Fibroblast of mammary gland (primary cell): ENCODE results near the gene CADPS2.

Experiments used
- DNase-seq: peaks from one replicate; pipeline ENCODE4 v3.0.0-alpha.2; 2010; ENCODE audit warnings: low read depth
- H3K4me3 ChIP-seq: 2 replicates; pipeline ENCODE4 v1.5.1; 2011; ENCODE audit warnings: low read depth, mild to moderate bottlenecking, low read length, moderate library complexity; ENCODE audit not compliant: control insufficient read depth
- TF ChIP-seq, protein P1 (sequence below): conservative IDR thresholded peaks from 2 replicates; pipeline ENCODE4 v1.5.1; 2011; ENCODE audit warnings: low read depth, low read length, inconsistent platforms; ENCODE audit not compliant: control insufficient read depth, insufficient read depth

The CADPS2 gene

DNA sequence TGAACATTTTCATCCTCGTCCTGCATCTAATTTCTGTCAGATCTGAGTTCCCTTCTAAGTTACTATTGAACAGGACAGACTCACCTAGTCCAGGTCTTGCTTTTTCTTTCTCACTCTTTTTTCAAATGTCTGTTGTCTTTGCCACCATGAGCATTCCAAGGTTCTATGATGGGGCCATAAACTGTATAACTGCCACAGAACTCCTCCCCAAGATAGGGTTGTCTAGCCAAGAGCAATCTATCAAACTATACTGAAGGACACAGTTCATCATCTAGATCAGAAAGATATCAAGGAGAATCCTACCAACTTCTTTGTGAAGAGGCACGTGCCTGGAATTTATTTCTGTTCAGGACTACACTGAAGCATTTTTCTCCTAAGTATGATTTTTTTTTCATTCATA lies 531.6 kb downstream of the CADPS2 start:
- no peak overlapping the region for H3K4me3 ChIP-seq
- no peak for DNase-seq
- TF ChIP-seq, protein P1, sequence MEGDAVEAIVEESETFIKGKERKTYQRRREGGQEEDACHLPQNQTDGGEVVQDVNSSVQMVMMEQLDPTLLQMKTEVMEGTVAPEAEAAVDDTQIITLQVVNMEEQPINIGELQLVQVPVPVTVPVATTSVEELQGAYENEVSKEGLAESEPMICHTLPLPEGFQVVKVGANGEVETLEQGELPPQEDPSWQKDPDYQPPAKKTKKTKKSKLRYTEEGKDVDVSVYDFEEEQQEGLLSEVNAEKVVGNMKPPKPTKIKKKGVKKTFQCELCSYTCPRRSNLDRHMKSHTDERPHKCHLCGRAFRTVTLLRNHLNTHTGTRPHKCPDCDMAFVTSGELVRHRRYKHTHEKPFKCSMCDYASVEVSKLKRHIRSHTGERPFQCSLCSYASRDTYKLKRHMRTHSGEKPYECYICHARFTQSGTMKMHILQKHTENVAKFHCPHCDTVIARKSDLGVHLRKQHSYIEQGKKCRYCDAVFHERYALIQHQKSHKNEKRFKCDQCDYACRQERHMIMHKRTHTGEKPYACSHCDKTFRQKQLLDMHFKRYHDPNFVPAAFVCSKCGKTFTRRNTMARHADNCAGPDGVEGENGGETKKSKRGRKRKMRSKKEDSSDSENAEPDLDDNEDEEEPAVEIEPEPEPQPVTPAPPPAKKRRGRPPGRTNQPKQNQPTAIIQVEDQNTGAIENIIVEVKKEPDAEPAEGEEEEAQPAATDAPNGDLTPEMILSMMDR, result no peak

DNA sequence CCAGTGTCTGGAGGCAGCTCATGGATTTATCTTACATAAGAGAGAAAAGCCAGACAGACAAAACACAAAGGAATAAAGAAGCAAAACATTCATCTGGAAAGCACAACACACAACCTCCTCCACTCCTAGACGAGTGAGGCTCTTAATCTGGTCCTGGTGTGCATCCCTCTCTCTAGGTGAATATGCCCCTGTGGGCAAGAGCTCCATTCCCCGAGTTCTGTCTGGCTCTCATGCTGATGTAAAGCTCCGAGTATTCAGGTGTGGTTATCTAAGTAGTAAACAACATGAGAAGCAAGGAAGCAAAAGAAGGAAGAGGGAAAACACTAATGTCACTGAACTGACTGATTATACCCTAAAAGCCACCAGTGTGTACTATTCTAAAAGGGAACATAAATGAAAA lies 533.8 kb downstream of the CADPS2 start:
- TF ChIP-seq, protein P1, result no peak
- H3K4me3 ChIP-seq, result no peak overlapping the region
- no peak for DNase-seq

- TF ChIP-seq, protein P1, result no peak
Observed at GRCh38 chr7:122350701-122351100, 535.6 kb downstream of the CADPS2 start.

GRCh38 chr7:122344303-122344620 lies 542.0 kb downstream of the CADPS2 start:
- no peak overlapping the region for H3K4me3 ChIP-seq
- TF ChIP-seq, protein P1, result no peak
- DNase-seq, result no peak

More at GRCh38 chr7:122350701-122351100, 535.6 kb downstream of the CADPS2 start:
- DNase-seq, result no peak
- no peak overlapping the region for H3K4me3 ChIP-seq

GRCh38 chr7:122343601-122344302 lies 542.5 kb downstream of the CADPS2 start:
- TF ChIP-seq, protein P1, result no peak
- no peak for DNase-seq

DNA sequence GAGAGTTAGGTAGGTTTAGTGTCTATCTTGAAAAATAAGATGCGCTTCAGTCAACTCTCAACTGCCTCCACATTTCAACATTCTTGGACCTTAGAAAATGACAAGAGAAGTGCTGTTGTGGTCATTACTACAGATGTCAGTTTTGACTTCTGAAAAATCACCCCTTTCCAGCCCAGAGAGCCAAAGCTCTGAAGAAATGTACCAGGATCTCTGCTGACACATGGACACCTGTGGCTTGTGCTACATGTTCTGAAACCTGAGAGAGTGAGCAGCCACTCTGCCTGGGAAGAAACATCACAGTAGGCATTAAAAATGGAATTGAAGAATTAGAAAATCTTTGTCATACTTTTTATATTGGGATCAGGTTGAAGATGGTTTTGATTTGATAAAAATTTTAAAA lies 545.8 kb downstream of the CADPS2 start:
- TF ChIP-seq, protein P1, result no peak
- no peak overlapping the region for H3K4me3 ChIP-seq
- no peak for DNase-seq

More at GRCh38 chr7:122343601-122344302, 542.5 kb downstream of the CADPS2 start:
- no peak overlapping the region for H3K4me3 ChIP-seq

- DNase-seq, result no peak
- TF ChIP-seq, protein P1, result no peak
- no peak overlapping the region for H3K4me3 ChIP-seq
Observed at GRCh38 chr7:122339145-122339904, 546.9 kb downstream of the CADPS2 start.
